ENCODE results near the gene B3GNT3. TPM values are rescaled to one million over a fixed set of nuclear protein-coding genes. Genes with fewer than 3 reads are reported as not detected.
A peak's percentile ranks its signal among the peaks of the same experiment; 100 is the strongest.

The B3GNT3 gene
- total RNA-seq, 1 experiment from 2014 or later = 22.2 TPM

DNA sequence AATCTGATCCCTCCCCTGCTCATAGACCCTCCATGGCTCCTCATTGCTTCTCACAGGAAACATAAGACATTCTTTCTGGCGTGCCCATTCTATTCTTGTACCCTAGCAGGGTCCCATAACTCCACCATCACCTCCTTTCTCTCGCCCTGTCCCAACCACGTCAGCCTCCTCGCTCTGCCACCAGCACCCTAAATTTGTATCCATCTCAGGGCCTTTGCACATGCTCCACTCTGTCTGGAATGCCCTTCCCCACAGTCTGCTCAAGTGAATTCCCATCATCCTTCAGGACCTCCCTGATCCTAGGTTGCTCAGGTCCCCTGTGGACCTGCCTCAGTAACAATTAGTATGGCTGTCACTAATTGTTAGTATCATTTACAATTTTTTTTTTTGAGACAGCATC, 10.5 kb downstream of the B3GNT3 start:
- ATAC-seq (no peak), DNase-seq (ENCODE audit: low read depth, low spot score) (no peak)
- no peaks in the 10 kb centered on the region for H3K9me3 ChIP-seq (ENCODE audit: control insufficient read depth in 1 of 2, insufficient read depth in 1 of 2, low read depth in 1 of 2, low read length in 2 of 2)
- ChIA-PET RAD21 (ENCODE audit: low non-redundant PET in 1 of 2, low total read pairs in 2 of 2, uncharacterized antibody in 2 of 2, unreplicated experiment in 2 of 2) (no interaction called here), POLR2A (interaction anchor here (1.4 kb wide), 1 partner anchor 10 kb away, joined by 7 read pairs; the partner anchor contains the start of gene B3GNT3), CTCF (no interaction called here)
- H3K9me2 ChIP-seq (ENCODE audit: insufficient read depth) = no peaks in the 10 kb centered on the region
- no peak overlapping the region for H2AFZ ChIP-seq (ENCODE audit: low read depth, low read length, poor library complexity, severe bottlenecking)
- BruUV-seq (replicated peaks) = no TSS peak
- no peak overlapping the region for H3K27ac ChIP-seq (ENCODE audit: low read depth, low read length)
- no peaks in the 10 kb centered on the region for H4K20me1 ChIP-seq (ENCODE audit: insufficient read depth)
- H3K27me3 ChIP-seq (ENCODE audit: insufficient read depth, low read length) = no peaks in the 10 kb centered on the region
- no peak overlapping the region for H3K9ac ChIP-seq (ENCODE audit: low read length)
- intact Hi-C loops (cut with micrococcal nuclease) = no loop called here
- no peak for TF ChIP-seq RAD21 (IDR thresholded peaks at IDR 0.05; ENCODE audit: low read depth)
- no peak for TF ChIP-seq EGR1 (IDR thresholded peaks at IDR 0.05; ENCODE audit: low read depth)
- TF ChIP-seq, protein P1, sequence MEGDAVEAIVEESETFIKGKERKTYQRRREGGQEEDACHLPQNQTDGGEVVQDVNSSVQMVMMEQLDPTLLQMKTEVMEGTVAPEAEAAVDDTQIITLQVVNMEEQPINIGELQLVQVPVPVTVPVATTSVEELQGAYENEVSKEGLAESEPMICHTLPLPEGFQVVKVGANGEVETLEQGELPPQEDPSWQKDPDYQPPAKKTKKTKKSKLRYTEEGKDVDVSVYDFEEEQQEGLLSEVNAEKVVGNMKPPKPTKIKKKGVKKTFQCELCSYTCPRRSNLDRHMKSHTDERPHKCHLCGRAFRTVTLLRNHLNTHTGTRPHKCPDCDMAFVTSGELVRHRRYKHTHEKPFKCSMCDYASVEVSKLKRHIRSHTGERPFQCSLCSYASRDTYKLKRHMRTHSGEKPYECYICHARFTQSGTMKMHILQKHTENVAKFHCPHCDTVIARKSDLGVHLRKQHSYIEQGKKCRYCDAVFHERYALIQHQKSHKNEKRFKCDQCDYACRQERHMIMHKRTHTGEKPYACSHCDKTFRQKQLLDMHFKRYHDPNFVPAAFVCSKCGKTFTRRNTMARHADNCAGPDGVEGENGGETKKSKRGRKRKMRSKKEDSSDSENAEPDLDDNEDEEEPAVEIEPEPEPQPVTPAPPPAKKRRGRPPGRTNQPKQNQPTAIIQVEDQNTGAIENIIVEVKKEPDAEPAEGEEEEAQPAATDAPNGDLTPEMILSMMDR (IDR thresholded peaks at IDR 0.05 in 2 of 3, conservative IDR thresholded peaks at IDR 0.05 in 1 of 3; ENCODE audit: borderline replicate concordance in 1 of 3, insufficient read depth in 1 of 3, low read depth in 2 of 3, low read length in 2 of 3) = no peak
- no peak for TF ChIP-seq ZFX (IDR thresholded peaks at IDR 0.05)
- TF ChIP-seq, protein P2, sequence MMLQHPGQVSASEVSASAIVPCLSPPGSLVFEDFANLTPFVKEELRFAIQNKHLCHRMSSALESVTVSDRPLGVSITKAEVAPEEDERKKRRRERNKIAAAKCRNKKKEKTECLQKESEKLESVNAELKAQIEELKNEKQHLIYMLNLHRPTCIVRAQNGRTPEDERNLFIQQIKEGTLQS (IDR thresholded peaks at IDR 0.05) = no peak
- no peak for TF ChIP-seq POLR2AphosphoS5 (IDR thresholded peaks at IDR 0.05; ENCODE audit: low read depth, low read length)
- H3K36me3 ChIP-seq (ENCODE audit: control insufficient read depth in 1 of 2, insufficient read depth in 2 of 2, low read length in 2 of 2) = peaks cover 0 to 5% of the 10 kb centered on the region in 2 experiments; a peak in 2 of 4 replicates
- no peak overlapping the region for H3K4me3 ChIP-seq (replicated peaks in 1 of 2; ENCODE audit: low read depth in 1 of 2, low read length in 2 of 2)
- peaks cover 4% of the 10 kb centered on the region; the same call in 1 of the 2 replicates for H3K79me2 ChIP-seq (ENCODE audit: insufficient read depth, low read length)
- H3K4me1 ChIP-seq (ENCODE audit: control insufficient read depth in 1 of 2, insufficient read depth in 2 of 2, low read length in 2 of 2) = peaks cover 4 to 15% of the 10 kb centered on the region in 2 experiments; a peak in 2 of 4 replicates
- H3K4me2 ChIP-seq (ENCODE audit: low read length) = no peak overlapping the region

GRCh38 chr19:17806945-17807344, 12.0 kb downstream of the B3GNT3 start:
- Histone ChIP-seq H3K4me3 (replicated peaks in 1 of 2; ENCODE audit: low read depth in 1 of 2, low read length in 2 of 2) (no peak overlapping the region), H3K27ac (ENCODE audit: low read depth, low read length) (no peak overlapping the region), H3K9me2 (ENCODE audit: insufficient read depth) (no peaks in the 10 kb centered on the region), H3K4me2 (ENCODE audit: low read length) (no peak overlapping the region), H3K36me3 (ENCODE audit: control insufficient read depth in 1 of 2, insufficient read depth in 2 of 2, low read length in 2 of 2) (peaks cover 0 to 5% of the 10 kb centered on the region in 2 experiments; a peak in 2 of 4 replicates), H3K27me3 (ENCODE audit: insufficient read depth, low read length) (no peaks in the 10 kb centered on the region), H3K9me3 (ENCODE audit: control insufficient read depth in 1 of 2, insufficient read depth in 1 of 2, low read depth in 1 of 2, low read length in 2 of 2) (no peaks in the 10 kb centered on the region), H4K20me1 (ENCODE audit: insufficient read depth) (no peaks in the 10 kb centered on the region), H3K4me1 (ENCODE audit: control insufficient read depth in 1 of 2, insufficient read depth in 2 of 2, low read length in 2 of 2) (peaks cover 4 to 15% of the 10 kb centered on the region in 2 experiments; a peak in 2 of 4 replicates), H3K9ac (ENCODE audit: low read length) (no peak overlapping the region), H2AFZ (ENCODE audit: low read depth, low read length, poor library complexity, severe bottlenecking) (no peak overlapping the region), H3K79me2 (ENCODE audit: insufficient read depth, low read length) (peaks cover 4% of the 10 kb centered on the region; the same call in 1 of the 2 replicates)
- no peak for DNase-seq (ENCODE audit: low read depth, low spot score)
- ChIA-PET CTCF (no interaction called here), POLR2A (no interaction called here), RAD21 (ENCODE audit: low non-redundant PET in 1 of 2, low total read pairs in 2 of 2, uncharacterized antibody in 2 of 2, unreplicated experiment in 2 of 2) (no interaction called here)
- ATAC-seq = peak; percentile 20; the same call in 1 of the 2 replicates
- intact Hi-C loops (cut with micrococcal nuclease) = no loop called here
- TF ChIP-seq ZBTB33 (IDR thresholded peaks at IDR 0.05; ENCODE audit: extremely low read depth, insufficient replicate concordance, low read length) = no peak
- no peak for TF ChIP-seq POLR2A (IDR thresholded peaks at IDR 0.05; ENCODE audit: borderline replicate concordance, extremely low read depth, insufficient read depth, insufficient read length)
- TF ChIP-seq, protein P3, sequence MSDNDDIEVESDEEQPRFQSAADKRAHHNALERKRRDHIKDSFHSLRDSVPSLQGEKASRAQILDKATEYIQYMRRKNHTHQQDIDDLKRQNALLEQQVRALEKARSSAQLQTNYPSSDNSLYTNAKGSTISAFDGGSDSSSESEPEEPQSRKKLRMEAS (IDR thresholded peaks at IDR 0.05) = no peak
- no peak for TF ChIP-seq RAD21 (IDR thresholded peaks at IDR 0.05; ENCODE audit: low read depth)
- no peak for TF ChIP-seq SIN3A (IDR thresholded peaks at IDR 0.05; ENCODE audit: low read depth)
- no peak for TF ChIP-seq YY1 (IDR thresholded peaks at IDR 0.05; ENCODE audit: extremely low read depth, insufficient replicate concordance, low read depth, low read length)
- peak; percentile 56; the same call in 1 of the 2 replicates for TF ChIP-seq SRF (IDR thresholded peaks at IDR 0.05; ENCODE audit: low read depth)
- no TSS peak for BruUV-seq (replicated peaks)

Data from HCT116 (cell line).